Measurements from ENCODE around the gene GAGE1.
"Not testable (repeated sequence)": the region's sequence is repeated elsewhere in the genome, so short reads cannot be mapped to it uniquely, and the experiment has no call there.

DNA sequence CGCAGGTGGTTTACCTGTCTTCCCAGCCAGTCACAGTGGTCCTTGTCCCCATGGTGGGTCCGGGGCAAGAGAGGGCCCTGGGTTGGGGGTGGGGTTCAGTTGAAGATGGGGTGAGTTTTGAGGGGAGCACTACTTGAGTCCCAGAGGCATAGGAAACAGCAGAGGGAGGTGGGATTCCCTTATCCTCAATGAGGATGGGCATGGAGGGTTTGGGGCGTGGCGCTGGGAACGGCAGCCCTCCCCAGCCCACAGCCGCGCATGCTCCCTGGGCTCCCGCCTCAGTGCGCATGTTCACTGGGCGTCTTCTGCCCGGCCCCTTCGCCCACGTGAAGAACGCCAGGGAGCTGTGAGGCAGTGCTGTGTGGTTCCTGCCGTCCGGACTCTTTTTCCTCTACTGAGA is at the start of gene GAGE1:
- TF ChIP-seq, protein P1, sequence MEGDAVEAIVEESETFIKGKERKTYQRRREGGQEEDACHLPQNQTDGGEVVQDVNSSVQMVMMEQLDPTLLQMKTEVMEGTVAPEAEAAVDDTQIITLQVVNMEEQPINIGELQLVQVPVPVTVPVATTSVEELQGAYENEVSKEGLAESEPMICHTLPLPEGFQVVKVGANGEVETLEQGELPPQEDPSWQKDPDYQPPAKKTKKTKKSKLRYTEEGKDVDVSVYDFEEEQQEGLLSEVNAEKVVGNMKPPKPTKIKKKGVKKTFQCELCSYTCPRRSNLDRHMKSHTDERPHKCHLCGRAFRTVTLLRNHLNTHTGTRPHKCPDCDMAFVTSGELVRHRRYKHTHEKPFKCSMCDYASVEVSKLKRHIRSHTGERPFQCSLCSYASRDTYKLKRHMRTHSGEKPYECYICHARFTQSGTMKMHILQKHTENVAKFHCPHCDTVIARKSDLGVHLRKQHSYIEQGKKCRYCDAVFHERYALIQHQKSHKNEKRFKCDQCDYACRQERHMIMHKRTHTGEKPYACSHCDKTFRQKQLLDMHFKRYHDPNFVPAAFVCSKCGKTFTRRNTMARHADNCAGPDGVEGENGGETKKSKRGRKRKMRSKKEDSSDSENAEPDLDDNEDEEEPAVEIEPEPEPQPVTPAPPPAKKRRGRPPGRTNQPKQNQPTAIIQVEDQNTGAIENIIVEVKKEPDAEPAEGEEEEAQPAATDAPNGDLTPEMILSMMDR (IDR thresholded peaks at IDR 0.05; ENCODE audit: low read length), result not testable (repeated sequence)
- TF ChIP-seq EZH2 (optimal IDR thresholded peaks at IDR 0.05; ENCODE audit: low read depth, low read length); EZH2phosphoT487 (IDR thresholded peaks at IDR 0.05; ENCODE audit: low read length): not testable (repeated sequence)

Data from MM.1S (cell line).